HepG2 (cell line): ENCODE results near the gene RBBP8NL. TPM values are rescaled to one million over a fixed set of nuclear protein-coding genes. Genes with fewer than 3 reads are reported as not detected.

Experiments used
- ELF1 ChIP-seq: sonication (generic); formaldehyde crosslinking; IDR thresholded peaks from 2 replicates; pipeline ENCODE4 v1.4.0; 2020; ENCODE audit warnings: missing genetic modification reagents
- ELF4 ChIP-seq: sonication (generic); formaldehyde crosslinking; IDR thresholded peaks from 2 replicates; pipeline ENCODE4 v1.5.0; 2020; ENCODE audit warnings: missing genetic modification reagents, mild to moderate bottlenecking, moderate library complexity, borderline replicate concordance
- HES4 ChIP-seq: sonication (generic); formaldehyde crosslinking; IDR thresholded peaks from 2 replicates; pipeline ENCODE4 v1.9.0; 2021; ENCODE audit warnings: mild to moderate bottlenecking, missing genetic modification reagents, borderline replicate concordance
- HMGA1 ChIP-seq: sonication (generic); formaldehyde crosslinking; conservative IDR thresholded peaks from 2 replicates; pipeline ENCODE4 v1.4.0; 2020; ENCODE audit warnings: missing genetic modification reagents
- KAT8 ChIP-seq: IDR thresholded peaks from 2 replicates; pipeline ENCODE4 v1.6.1; 2016; ENCODE audit warnings: missing genetic modification reagents, missing compliant biosample characterization
- KLF15 ChIP-seq: sonication (generic); formaldehyde crosslinking; IDR thresholded peaks from 2 replicates; pipeline ENCODE4 v1.8.1; 2023; ENCODE audit warnings: borderline replicate concordance, mild to moderate bottlenecking, inconsistent platforms, missing genetic modification reagents, mixed read lengths
- MTA1 ChIP-seq: sonication (generic); formaldehyde crosslinking; IDR thresholded peaks from 2 replicates; pipeline ENCODE4 v1.4.0; 2020; ENCODE audit warnings: missing genetic modification reagents, mild to moderate bottlenecking, borderline replicate concordance
- MXI1 ChIP-seq: IDR thresholded peaks from 3 replicates; pipeline ENCODE4 v1.6.1; 2012; ENCODE audit warnings: low read depth, low read length, inconsistent platforms, borderline replicate concordance
- RBAK ChIP-seq: sonication (generic); formaldehyde crosslinking; IDR thresholded peaks from 2 replicates; pipeline ENCODE4 v1.5.1; 2020; ENCODE audit warnings: mild to moderate bottlenecking, missing genetic modification reagents
- RFXAP ChIP-seq: sonication (generic); formaldehyde crosslinking; IDR thresholded peaks from 2 replicates; pipeline ENCODE4 v1.4.0; 2020; ENCODE audit warnings: missing genetic modification reagents, borderline replicate concordance
- SAP130 ChIP-seq: IDR thresholded peaks from 2 replicates; pipeline ENCODE4 v1.6.1; 2016; ENCODE audit warnings: low read depth
- SP140L ChIP-seq: sonication (generic); formaldehyde crosslinking; IDR thresholded peaks from 2 replicates; pipeline ENCODE4 v1.4.0; 2020; ENCODE audit warnings: missing genetic modification reagents, borderline replicate concordance
- SYNCRIP ChIP-seq: fragments of 200-400 bp; formaldehyde crosslinking; IDR thresholded peaks from 2 replicates; pipeline ENCODE4 v1.6.1; 2018; ENCODE audit warnings: mild to moderate bottlenecking, low read depth, low read length; ENCODE audit not compliant: insufficient read depth
- ZFAT ChIP-seq: sonication (generic); formaldehyde crosslinking; conservative IDR thresholded peaks from 2 replicates; pipeline ENCODE4 v1.8.1; 2023; ENCODE audit warnings: missing genetic modification reagents, inconsistent platforms
- ZNF7 ChIP-seq: IDR thresholded peaks from 2 replicates; pipeline ENCODE4 v1.6.1; 2016; ENCODE audit warnings: missing biosample characterization, missing genetic modification reagents
- ZNF703 ChIP-seq: sonication (generic); formaldehyde crosslinking; IDR thresholded peaks from 2 replicates; pipeline ENCODE4 v1.5.1; 2020; ENCODE audit warnings: missing genetic modification reagents, mild to moderate bottlenecking, moderate library complexity, borderline replicate concordance
- polyA plus RNA-seq, 8 experiments: library from polyadenylated mRNA; depleted of rRNA in 3 of 8; stranded (reverse) in 7 of 8; unstranded in 1 of 8; fragments of >200 nt; fragmentation: Illumina TruSeq in 4 of 8; extraction: Trizol in 4 of 8; gene quantifications; 2 replicates each; pipeline versions ENCODE4 v1.2.1 to v1.2.3, GENCODE V29; 2011 to 2016; ENCODE audit warnings: low read depth in 4 of 8, missing spikeins in 1 of 8, mixed read lengths in 1 of 8; ENCODE audit not compliant: insufficient read depth in 1 of 8
- total RNA-seq, 5 experiments: library from RNA; depleted of rRNA; stranded (reverse); fragments of >200 nt; fragmentation: Illumina TruSeq; extraction: Trizol; gene quantifications; 2 replicates each; pipeline ENCODE4 v1.2.3, GENCODE V29; 2016; ENCODE audit warnings: low read depth in 1 of 5
- TF ChIP-seq, protein P1 (sequence below): sonication (generic); formaldehyde crosslinking; IDR thresholded peaks from 2 replicates; pipeline ENCODE4 v1.4.0; 2020; ENCODE audit warnings: low read depth, missing genetic modification reagents
- TF ChIP-seq, protein P2 (sequence below): sonication (generic); formaldehyde crosslinking; IDR thresholded peaks from 2 replicates; pipeline ENCODE4 v1.4.0; 2020; ENCODE audit warnings: missing genetic modification reagents
- TF ChIP-seq, protein P3 (sequence below): sonication (generic); formaldehyde crosslinking; IDR thresholded peaks from 2 replicates; pipeline ENCODE4 v1.4.0; 2020; ENCODE audit warnings: missing genetic modification reagents
- TF ChIP-seq, protein P4 (sequence below): sonication (generic); formaldehyde crosslinking; IDR thresholded peaks from 2 replicates; pipeline ENCODE4 v1.9.0; 2021; ENCODE audit warnings: missing genetic modification reagents, borderline replicate concordance
- TF ChIP-seq, protein P5 (sequence below): sonication (generic); formaldehyde crosslinking; IDR thresholded peaks from 2 replicates; pipeline ENCODE4 v1.4.0; 2020; ENCODE audit warnings: missing genetic modification reagents

Gene RBBP8NL
- total and polyA plus RNA-seq, 2 of the 13 experiments (the other 11 are each of a cell fraction or from before 2014, with no cell fraction given): 0.69 to 0.86 TPM

DNA sequence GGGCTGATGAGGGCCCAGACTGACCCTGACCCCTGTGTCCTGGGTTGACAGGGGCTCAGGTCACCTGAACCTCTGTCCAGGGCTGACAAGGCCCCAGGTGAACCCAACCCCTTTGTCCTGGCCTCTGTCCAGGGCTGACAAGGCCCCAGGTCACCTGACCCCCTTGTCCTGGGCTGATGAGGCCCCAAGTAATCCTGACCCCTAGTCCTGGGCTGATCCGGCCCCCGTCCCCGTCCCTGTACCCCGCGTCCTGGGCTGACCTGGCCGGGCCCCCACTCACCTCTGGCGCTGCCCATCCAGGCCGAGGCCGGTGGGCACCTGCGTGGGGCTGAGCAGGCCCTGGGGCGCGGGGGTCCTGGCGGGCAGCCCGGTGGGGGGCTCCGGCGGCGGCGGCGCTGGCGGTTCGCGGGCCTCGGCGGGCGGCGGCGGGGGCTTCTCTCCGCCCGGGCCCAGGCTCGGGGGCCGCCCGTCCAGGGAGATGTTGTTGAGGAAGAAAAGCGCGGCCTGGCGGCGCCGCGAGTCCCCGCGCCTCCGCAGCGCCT is 20.6 kb downstream of the RBBP8NL start (continued):
- TF ChIP-seq KAT8 (CRISPR knock-in tag) (no peak), SYNCRIP (no peak), MTA1 (CRISPR knock-in tag) (peak; percentile 45; the same call in 1 of the 2 replicates), MXI1 (no peak), ELF1 (CRISPR knock-in tag) (no peak), HMGA1 (CRISPR knock-in tag) (no peak), SP140L (CRISPR knock-in tag) (no peak), ELF4 (CRISPR knock-in tag) (no peak), KLF15 (CRISPR knock-in tag) (no peak), RFXAP (CRISPR knock-in tag) (no peak), ZFAT (CRISPR knock-in tag) (no peak), ZNF7 (no peak), RBAK (no peak), ZNF703 (CRISPR knock-in tag) (no peak), HES4 (CRISPR knock-in tag) (no peak), SAP130 (CRISPR knock-in tag) (peak; percentile 43; the same call in 1 of the 2 replicates)
- TF ChIP-seq, protein P1, sequence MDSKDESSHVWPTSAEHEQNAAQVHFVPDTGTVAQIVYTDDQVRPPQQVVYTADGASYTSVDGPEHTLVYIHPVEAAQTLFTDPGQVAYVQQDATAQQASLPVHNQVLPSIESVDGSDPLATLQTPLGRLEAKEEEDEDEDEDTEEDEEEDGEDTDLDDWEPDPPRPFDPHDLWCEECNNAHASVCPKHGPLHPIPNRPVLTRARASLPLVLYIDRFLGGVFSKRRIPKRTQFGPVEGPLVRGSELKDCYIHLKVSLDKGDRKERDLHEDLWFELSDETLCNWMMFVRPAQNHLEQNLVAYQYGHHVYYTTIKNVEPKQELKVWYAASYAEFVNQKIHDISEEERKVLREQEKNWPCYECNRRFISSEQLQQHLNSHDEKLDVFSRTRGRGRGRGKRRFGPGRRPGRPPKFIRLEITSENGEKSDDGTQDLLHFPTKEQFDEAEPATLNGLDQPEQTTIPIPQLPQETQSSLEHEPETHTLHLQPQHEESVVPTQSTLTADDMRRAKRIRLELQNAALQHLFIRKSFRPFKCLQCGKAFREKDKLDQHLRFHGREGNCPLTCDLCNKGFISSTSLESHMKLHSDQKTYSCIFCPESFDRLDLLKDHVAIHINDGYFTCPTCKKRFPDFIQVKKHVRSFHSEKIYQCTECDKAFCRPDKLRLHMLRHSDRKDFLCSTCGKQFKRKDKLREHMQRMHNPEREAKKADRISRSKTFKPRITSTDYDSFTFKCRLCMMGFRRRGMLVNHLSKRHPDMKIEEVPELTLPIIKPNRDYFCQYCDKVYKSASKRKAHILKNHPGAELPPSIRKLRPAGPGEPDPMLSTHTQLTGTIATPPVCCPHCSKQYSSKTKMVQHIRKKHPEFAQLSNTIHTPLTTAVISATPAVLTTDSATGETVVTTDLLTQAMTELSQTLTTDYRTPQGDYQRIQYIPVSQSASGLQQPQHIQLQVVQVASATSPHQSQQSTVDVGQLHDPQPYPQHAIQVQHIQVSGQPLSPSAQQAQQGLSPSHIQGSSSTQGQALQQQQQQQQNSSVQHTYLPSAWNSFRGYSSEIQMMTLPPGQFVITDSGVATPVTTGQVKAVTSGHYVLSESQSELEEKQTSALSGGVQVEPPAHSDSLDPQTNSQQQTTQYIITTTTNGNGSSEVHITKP: no peak
- TF ChIP-seq, protein P2, sequence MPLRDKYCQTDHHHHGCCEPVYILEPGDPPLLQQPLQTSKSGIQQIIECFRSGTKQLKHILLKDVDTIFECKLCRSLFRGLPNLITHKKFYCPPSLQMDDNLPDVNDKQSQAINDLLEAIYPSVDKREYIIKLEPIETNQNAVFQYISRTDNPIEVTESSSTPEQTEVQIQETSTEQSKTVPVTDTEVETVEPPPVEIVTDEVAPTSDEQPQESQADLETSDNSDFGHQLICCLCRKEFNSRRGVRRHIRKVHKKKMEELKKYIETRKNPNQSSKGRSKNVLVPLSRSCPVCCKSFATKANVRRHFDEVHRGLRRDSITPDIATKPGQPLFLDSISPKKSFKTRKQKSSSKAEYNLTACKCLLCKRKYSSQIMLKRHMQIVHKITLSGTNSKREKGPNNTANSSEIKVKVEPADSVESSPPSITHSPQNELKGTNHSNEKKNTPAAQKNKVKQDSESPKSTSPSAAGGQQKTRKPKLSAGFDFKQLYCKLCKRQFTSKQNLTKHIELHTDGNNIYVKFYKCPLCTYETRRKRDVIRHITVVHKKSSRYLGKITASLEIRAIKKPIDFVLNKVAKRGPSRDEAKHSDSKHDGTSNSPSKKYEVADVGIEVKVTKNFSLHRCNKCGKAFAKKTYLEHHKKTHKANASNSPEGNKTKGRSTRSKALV (CRISPR knock-in tag): no peak
- TF ChIP-seq, protein P3, sequence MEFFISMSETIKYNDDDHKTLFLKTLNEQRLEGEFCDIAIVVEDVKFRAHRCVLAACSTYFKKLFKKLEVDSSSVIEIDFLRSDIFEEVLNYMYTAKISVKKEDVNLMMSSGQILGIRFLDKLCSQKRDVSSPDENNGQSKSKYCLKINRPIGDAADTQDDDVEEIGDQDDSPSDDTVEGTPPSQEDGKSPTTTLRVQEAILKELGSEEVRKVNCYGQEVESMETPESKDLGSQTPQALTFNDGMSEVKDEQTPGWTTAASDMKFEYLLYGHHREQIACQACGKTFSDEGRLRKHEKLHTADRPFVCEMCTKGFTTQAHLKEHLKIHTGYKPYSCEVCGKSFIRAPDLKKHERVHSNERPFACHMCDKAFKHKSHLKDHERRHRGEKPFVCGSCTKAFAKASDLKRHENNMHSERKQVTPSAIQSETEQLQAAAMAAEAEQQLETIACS (CRISPR knock-in tag): peak; percentile 47; the same call in 1 of the 2 replicates
- TF ChIP-seq, protein P4, sequence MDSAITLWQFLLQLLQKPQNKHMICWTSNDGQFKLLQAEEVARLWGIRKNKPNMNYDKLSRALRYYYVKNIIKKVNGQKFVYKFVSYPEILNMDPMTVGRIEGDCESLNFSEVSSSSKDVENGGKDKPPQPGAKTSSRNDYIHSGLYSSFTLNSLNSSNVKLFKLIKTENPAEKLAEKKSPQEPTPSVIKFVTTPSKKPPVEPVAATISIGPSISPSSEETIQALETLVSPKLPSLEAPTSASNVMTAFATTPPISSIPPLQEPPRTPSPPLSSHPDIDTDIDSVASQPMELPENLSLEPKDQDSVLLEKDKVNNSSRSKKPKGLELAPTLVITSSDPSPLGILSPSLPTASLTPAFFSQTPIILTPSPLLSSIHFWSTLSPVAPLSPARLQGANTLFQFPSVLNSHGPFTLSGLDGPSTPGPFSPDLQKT (CRISPR knock-in tag): no peak
- TF ChIP-seq, protein P5, sequence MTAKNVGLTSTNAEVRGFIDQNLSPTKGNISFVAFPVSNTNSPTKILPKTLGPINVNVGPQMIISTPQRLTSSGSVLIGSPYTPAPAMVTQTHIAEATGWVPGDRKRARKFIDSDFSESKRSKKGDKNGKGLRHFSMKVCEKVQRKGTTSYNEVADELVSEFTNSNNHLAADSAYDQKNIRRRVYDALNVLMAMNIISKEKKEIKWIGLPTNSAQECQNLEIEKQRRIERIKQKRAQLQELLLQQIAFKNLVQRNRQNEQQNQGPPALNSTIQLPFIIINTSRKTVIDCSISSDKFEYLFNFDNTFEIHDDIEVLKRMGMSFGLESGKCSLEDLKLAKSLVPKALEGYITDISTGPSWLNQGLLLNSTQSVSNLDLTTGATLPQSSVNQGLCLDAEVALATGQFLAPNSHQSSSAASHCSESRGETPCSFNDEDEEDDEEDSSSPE (CRISPR knock-in tag): no peak
